Osteocyte (in vitro differentiated cells): Measurements from ENCODE around the gene SETD1B. TPM values are rescaled to one million over a fixed set of nuclear protein-coding genes. Genes with fewer than 3 reads are reported as not detected.

Experiments
- DNase-seq: peaks from one replicate; pipeline ENCODE4 v3.0.0; 2021; ENCODE audit warnings: mixed read lengths; ENCODE audit not compliant: unreplicated experiment; ENCODE audit errors: extremely low spot score
- H3K27ac Mint-ChIP-seq: one replicate; pipeline ENCODE4 v1.8.0; 2021; ENCODE audit warnings: mild to moderate bottlenecking, mixed read lengths; ENCODE audit not compliant: unreplicated experiment
- H3K27me3 Mint-ChIP-seq: one replicate; pipeline ENCODE4 v1.8.0; 2021; ENCODE audit warnings: mixed read lengths; ENCODE audit not compliant: unreplicated experiment
- H3K36me3 Mint-ChIP-seq: one replicate; pipeline ENCODE4 v1.8.0; 2021; ENCODE audit warnings: mixed read lengths; ENCODE audit not compliant: unreplicated experiment
- H3K4me1 Mint-ChIP-seq: one replicate; pipeline ENCODE4 v1.8.0; 2021; ENCODE audit warnings: mixed read lengths; ENCODE audit not compliant: unreplicated experiment
- H3K4me3 Mint-ChIP-seq: one replicate; pipeline ENCODE4 v1.8.0; 2021; ENCODE audit warnings: mild to moderate bottlenecking, moderate library complexity, mixed read lengths; ENCODE audit not compliant: unreplicated experiment
- H3K9me3 Mint-ChIP-seq: one replicate; pipeline ENCODE4 v1.8.0; 2021; ENCODE audit warnings: mixed read lengths; ENCODE audit not compliant: unreplicated experiment
- total RNA-seq: library from RNA; stranded (reverse); gene quantifications from 2 replicates; pipeline ENCODE4 v1.2.1, GENCODE V29; 2021
- TF ChIP-seq, protein P1 (sequence below): fragments of 200-600 bp; sonication (generic); IDR thresholded peaks from 2 replicates; pipeline ENCODE4 v1.5.0; 2021; ENCODE audit warnings: antibody characterized with exemption, mild to moderate bottlenecking, moderate library complexity

SETD1B gene
- total RNA-seq, 1 donor from 2014 or later, result 21.0 TPM

DNA sequence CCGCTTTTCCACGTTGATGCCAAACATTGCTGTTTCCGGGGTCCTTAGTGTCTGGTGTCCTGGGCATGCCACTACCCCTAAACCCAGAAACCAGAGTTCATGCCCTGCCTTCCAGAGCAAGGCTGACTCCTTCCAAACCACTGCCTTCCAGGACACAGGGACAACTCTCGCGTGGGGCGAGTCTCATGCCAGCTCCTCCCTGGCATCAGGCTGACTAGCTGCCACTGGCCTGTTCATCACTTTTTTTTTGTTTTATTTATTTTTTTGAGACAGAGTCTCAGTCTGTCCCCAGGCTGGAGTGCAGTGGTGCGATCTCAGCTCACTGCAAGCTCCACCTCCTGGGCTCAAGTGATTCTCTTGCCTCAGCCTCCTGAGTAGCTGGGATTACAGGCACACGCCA lies 4.8 kb downstream of the SETD1B start:
- Mint-ChIP-seq H3K4me1 (peaks cover 46% of the 10 kb centered on the region), H3K27me3 (no peaks in the 10 kb centered on the region), H3K4me3 (no peak overlapping the region), H3K9me3 (no peaks in the 10 kb centered on the region), H3K36me3 (peaks cover 18% of the 10 kb centered on the region), H3K27ac (no peak overlapping the region)
- DNase-seq, result no peak
- TF ChIP-seq, protein P1, sequence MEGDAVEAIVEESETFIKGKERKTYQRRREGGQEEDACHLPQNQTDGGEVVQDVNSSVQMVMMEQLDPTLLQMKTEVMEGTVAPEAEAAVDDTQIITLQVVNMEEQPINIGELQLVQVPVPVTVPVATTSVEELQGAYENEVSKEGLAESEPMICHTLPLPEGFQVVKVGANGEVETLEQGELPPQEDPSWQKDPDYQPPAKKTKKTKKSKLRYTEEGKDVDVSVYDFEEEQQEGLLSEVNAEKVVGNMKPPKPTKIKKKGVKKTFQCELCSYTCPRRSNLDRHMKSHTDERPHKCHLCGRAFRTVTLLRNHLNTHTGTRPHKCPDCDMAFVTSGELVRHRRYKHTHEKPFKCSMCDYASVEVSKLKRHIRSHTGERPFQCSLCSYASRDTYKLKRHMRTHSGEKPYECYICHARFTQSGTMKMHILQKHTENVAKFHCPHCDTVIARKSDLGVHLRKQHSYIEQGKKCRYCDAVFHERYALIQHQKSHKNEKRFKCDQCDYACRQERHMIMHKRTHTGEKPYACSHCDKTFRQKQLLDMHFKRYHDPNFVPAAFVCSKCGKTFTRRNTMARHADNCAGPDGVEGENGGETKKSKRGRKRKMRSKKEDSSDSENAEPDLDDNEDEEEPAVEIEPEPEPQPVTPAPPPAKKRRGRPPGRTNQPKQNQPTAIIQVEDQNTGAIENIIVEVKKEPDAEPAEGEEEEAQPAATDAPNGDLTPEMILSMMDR, result no peak

DNA sequence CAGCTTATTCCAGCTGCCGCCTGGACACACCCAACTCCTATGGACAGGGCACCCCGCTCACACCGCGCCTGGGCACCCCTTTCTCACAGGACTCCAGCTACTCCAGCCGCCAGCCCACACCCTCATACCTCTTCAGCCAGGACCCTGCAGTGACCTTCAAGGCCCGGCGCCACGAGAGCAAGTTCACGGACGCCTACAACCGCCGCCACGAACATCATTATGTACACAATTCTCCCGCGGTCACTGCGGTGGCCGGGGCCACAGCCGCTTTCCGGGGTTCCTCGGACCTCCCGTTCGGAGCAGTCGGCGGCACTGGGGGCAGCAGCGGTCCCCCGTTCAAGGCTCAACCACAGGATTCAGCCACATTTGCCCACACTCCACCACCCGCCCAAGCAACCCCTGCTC lies 5.9 kb downstream of the SETD1B start:
- Mint-ChIP-seq H3K36me3 (peaks cover 20% of the 10 kb centered on the region), H3K27me3 (no peaks in the 10 kb centered on the region), H3K9me3 (no peaks in the 10 kb centered on the region), H3K27ac (no peak overlapping the region), H3K4me3 (no peak overlapping the region), H3K4me1 (peaks cover 47% of the 10 kb centered on the region)
- TF ChIP-seq, protein P1, result no peak
- no peak for DNase-seq

DNA sequence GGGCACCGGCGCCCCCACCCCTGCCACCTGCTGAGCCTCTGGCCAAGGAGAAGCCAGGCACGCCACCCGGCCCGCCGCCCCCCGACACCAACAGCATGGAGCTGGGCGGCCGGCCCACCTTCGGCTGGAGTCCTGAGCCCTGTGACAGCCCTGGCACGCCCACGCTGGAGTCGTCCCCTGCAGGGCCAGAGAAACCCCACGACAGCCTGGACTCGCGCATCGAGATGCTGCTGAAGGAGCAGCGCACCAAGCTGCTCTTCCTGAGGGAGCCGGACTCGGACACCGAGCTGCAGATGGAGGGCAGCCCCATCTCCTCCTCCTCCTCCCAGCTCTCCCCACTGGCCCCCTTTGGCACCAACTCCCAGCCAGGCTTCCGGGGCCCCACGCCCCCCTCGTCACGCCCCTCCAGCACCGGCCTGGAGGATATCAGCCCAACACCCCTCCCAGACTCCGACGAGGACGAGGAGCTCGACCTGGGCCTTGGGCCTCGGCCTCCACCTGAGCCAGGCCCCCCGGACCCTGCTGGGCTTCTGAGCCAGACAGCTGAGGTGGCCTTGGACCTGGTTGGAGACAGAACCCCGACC lies 6.5 kb downstream of the SETD1B start:
- Mint-ChIP-seq H3K4me1 (peaks cover 45% of the 10 kb centered on the region), H3K4me3 (no peak overlapping the region), H3K27ac (no peak overlapping the region), H3K27me3 (no peaks in the 10 kb centered on the region), H3K9me3 (no peaks in the 10 kb centered on the region), H3K36me3 (peaks cover 20% of the 10 kb centered on the region)
- TF ChIP-seq, protein P1, result no peak
- DNase-seq, result no peak

DNA sequence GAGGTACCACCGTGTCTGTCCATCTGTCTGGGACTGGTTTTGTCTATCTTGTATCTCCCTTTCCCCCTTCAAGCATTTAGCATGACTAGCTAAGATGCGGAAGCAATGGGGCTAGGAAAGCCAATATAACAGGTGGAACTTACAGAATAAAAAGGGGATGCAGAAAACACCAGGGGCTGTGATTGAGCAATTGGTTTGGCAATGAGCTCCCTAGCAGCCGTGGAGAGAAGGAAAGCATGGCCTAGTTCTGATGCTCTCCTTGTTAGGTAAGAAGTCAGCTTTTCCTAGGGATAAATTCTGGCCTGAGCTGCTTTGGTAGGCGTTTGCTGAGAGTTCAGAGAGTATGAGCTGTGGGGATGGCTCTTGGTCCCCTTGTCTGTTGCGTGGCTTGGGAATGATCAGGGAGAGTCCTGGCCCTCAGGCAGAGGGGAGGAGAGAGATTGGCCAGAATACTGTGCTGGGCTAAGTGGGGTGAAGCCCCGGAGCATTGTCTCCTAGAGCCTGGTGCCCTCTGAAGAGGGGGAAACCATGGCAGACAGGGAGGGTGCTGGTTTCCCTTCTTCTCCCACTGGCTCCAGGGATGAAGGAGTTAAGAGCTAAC lies 7.1 kb downstream of the SETD1B start:
- no peaks in the 10 kb centered on the region for H3K27me3 Mint-ChIP-seq

More for the DNA sequence above, 7.1 kb downstream of the SETD1B start:
- peaks cover 24% of the 10 kb centered on the region for H3K36me3 Mint-ChIP-seq
- TF ChIP-seq, protein P1, result no peak
- H3K4me1 Mint-ChIP-seq, result peaks cover 41% of the 10 kb centered on the region
- H3K27ac Mint-ChIP-seq, result peak overlapping the region; percentile 41
- no peaks in the 10 kb centered on the region for H3K9me3 Mint-ChIP-seq
- H3K4me3 Mint-ChIP-seq, result peak overlapping the region; percentile 66
- DNase-seq, result no peak
